ENCODE results near the gene NRIP2. TPM values are rescaled to one million over a fixed set of nuclear protein-coding genes. Genes with fewer than 3 reads are reported as not detected.

The NRIP2 gene
- polyA plus RNA-seq, 1 donor from 2014 or later: not detected

DNA sequence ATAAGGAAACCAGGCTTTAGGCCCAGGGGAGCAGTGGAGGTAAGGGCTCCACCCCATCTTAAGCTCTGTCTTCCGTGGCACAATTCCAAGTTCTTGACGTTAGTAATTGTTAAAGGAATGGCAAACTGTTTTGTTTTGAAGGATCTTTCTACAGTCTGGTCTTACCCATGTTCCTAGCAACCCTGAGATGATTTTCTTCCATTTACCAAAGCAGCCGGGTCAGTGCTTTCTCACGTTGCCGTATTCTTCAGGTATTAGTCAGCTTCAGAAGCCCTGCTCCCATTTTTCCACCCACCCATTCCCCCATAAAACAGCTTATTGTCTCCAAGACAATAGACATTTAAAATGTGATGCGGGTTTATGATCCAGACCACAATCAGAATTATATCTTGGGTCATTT lies 10.3 kb downstream of the NRIP2 start:
- no peak overlapping the region for H3K4me2 ChIP-seq (ENCODE audit: low read length)
- TF ChIP-seq, protein P1, sequence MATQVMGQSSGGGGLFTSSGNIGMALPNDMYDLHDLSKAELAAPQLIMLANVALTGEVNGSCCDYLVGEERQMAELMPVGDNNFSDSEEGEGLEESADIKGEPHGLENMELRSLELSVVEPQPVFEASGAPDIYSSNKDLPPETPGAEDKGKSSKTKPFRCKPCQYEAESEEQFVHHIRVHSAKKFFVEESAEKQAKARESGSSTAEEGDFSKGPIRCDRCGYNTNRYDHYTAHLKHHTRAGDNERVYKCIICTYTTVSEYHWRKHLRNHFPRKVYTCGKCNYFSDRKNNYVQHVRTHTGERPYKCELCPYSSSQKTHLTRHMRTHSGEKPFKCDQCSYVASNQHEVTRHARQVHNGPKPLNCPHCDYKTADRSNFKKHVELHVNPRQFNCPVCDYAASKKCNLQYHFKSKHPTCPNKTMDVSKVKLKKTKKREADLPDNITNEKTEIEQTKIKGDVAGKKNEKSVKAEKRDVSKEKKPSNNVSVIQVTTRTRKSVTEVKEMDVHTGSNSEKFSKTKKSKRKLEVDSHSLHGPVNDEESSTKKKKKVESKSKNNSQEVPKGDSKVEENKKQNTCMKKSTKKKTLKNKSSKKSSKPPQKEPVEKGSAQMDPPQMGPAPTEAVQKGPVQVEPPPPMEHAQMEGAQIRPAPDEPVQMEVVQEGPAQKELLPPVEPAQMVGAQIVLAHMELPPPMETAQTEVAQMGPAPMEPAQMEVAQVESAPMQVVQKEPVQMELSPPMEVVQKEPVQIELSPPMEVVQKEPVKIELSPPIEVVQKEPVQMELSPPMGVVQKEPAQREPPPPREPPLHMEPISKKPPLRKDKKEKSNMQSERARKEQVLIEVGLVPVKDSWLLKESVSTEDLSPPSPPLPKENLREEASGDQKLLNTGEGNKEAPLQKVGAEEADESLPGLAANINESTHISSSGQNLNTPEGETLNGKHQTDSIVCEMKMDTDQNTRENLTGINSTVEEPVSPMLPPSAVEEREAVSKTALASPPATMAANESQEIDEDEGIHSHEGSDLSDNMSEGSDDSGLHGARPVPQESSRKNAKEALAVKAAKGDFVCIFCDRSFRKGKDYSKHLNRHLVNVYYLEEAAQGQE (IDR thresholded peaks at IDR 0.05; ENCODE audit: borderline replicate concordance): no peak
- TF ChIP-seq EP300 (conservative IDR thresholded peaks at IDR 0.05; ENCODE audit: poor library complexity, severe bottlenecking): no peak
- TF ChIP-seq SMC3 (conservative IDR thresholded peaks at IDR 0.05; ENCODE audit: poor library complexity): no peak
- TF ChIP-seq MXI1 (conservative IDR thresholded peaks at IDR 0.05; ENCODE audit: poor library complexity, severe bottlenecking): no peak
- TF ChIP-seq TAF1 (IDR thresholded peaks at IDR 0.05; ENCODE audit: low read depth): no peak
- TF ChIP-seq RAD21 (conservative IDR thresholded peaks at IDR 0.05): no peak
- no peaks in the 10 kb centered on the region for H3K9me3 ChIP-seq (ENCODE audit: low read length)
- H4K20me1 ChIP-seq (ENCODE audit: insufficient read depth): no peaks in the 10 kb centered on the region
- H3K36me3 ChIP-seq (ENCODE audit: insufficient read depth, low read length): no peaks in the 10 kb centered on the region
- no peak overlapping the region for H3K27ac ChIP-seq (ENCODE audit: low read length)
- H3K4me3 ChIP-seq (ENCODE audit: low read length): no peak overlapping the region
- H3K9me2 ChIP-seq (ENCODE audit: insufficient read depth, low read length): no peaks in the 10 kb centered on the region
- H3K79me2 ChIP-seq (replicated peaks; ENCODE audit: insufficient read depth, low read length): no peaks in the 10 kb centered on the region
- H3K27me3 ChIP-seq (ENCODE audit: insufficient read depth, low read depth, low read length): no peaks in the 10 kb centered on the region
- no peak overlapping the region for H2AFZ ChIP-seq (ENCODE audit: low read depth, low read length)
- no peaks in the 10 kb centered on the region for H3F3A ChIP-seq (ENCODE audit: insufficient read depth, low read length, poor library complexity, severe bottlenecking)
- H3K9ac ChIP-seq (ENCODE audit: low read length): no peak overlapping the region

DNA sequence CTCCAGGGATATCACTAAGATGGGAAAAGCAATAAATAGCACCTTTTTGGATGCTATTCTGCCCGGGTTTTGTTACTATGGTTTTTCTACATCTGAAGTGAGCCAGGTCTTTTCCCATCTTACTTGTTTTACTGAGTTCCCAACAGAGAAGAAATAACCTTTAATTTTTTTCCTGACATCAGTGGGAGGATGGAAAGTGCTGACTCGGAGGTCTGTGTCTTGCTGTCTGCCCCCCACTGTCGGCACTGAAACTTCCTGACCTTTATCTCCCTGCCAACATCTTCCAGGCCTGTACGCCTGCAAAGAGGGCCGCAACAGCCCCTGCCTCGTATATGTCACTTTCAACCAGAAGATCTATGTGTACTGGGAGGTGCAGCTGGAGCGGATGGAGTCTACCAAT lies 11.4 kb downstream of the NRIP2 start:
- Histone ChIP-seq H4K20me1 (ENCODE audit: insufficient read depth) (no peaks in the 10 kb centered on the region), H2AFZ (ENCODE audit: low read depth, low read length) (no peak overlapping the region), H3K27ac (ENCODE audit: low read length) (no peak overlapping the region), H3K79me2 (replicated peaks; ENCODE audit: insufficient read depth, low read length) (no peaks in the 10 kb centered on the region), H3K9me3 (ENCODE audit: low read length) (no peaks in the 10 kb centered on the region), H3F3A (ENCODE audit: insufficient read depth, low read length, poor library complexity, severe bottlenecking) (no peaks in the 10 kb centered on the region), H3K9me2 (ENCODE audit: insufficient read depth, low read length) (no peaks in the 10 kb centered on the region), H3K27me3 (ENCODE audit: insufficient read depth, low read depth, low read length) (no peaks in the 10 kb centered on the region), H3K4me3 (ENCODE audit: low read length) (no peak overlapping the region), H3K9ac (ENCODE audit: low read length) (no peak overlapping the region), H3K36me3 (ENCODE audit: insufficient read depth, low read length) (no peaks in the 10 kb centered on the region), H3K4me2 (ENCODE audit: low read length) (no peak overlapping the region)
- no peak for TF ChIP-seq RAD21 (conservative IDR thresholded peaks at IDR 0.05)
- no peak for TF ChIP-seq EZH2 (IDR thresholded peaks at IDR 0.05; ENCODE audit: borderline replicate concordance, insufficient read depth, low read length, poor library complexity, severe bottlenecking)
- no peak for TF ChIP-seq MXI1 (conservative IDR thresholded peaks at IDR 0.05; ENCODE audit: poor library complexity, severe bottlenecking)
- no peak for TF ChIP-seq SMC3 (conservative IDR thresholded peaks at IDR 0.05; ENCODE audit: poor library complexity)
- TF ChIP-seq TAF1 (IDR thresholded peaks at IDR 0.05; ENCODE audit: low read depth): no peak
- TF ChIP-seq, protein P1 (IDR thresholded peaks at IDR 0.05; ENCODE audit: borderline replicate concordance): no peak
- TF ChIP-seq EP300 (conservative IDR thresholded peaks at IDR 0.05; ENCODE audit: poor library complexity, severe bottlenecking): no peak
